Glomerular visceral epithelial cell (primary cell): Measurements from ENCODE around the gene MAGI2.

ENCODE experiments used
- DNase-seq: peaks from one replicate; pipeline ENCODE4 v3.0.0-alpha.2; 2016; ENCODE audit errors: extremely low spot score

Gene MAGI2

GRCh38 chr7:78232806-78233205 is 1220.7 kb downstream of the MAGI2 start:
- DNase-seq: no peak

GRCh38 chr7:78226059-78226719 is 1227.3 kb downstream of the MAGI2 start:
- peak; percentile 7 for DNase-seq

- DNase-seq: no peak
These were observed 1227.9 kb downstream of the MAGI2 start for GRCh38 chr7:78225534-78225933.

- no peak for DNase-seq
These were observed 1228.5 kb downstream of the MAGI2 start for GRCh38 chr7:78224923-78225322.

GRCh38 chr7:78223598-78223997 is 1229.9 kb downstream of the MAGI2 start:
- DNase-seq: no peak

- no peak for DNase-seq
These were observed 1231.3 kb downstream of the MAGI2 start for GRCh38 chr7:78222001-78222751.

GRCh38 chr7:78220754-78221153 is 1232.7 kb downstream of the MAGI2 start:
- DNase-seq: no peak

GRCh38 chr7:78218876-78219275 is 1234.6 kb downstream of the MAGI2 start:
- no peak for DNase-seq

- DNase-seq: peak; percentile 23
These were observed 1235.4 kb downstream of the MAGI2 start for GRCh38 chr7:78218051-78218450.

GRCh38 chr7:78215199-78215598 is 1238.3 kb downstream of the MAGI2 start:
- DNase-seq: no peak

GRCh38 chr7:78213402-78213801 is 1240.1 kb downstream of the MAGI2 start:
- DNase-seq: no peak

GRCh38 chr7:78212476-78213060 is 1240.9 kb downstream of the MAGI2 start:
- no peak for DNase-seq

GRCh38 chr7:78207269-78207668 is 1246.2 kb downstream of the MAGI2 start:
- DNase-seq: no peak

GRCh38 chr7:78206769-78207168 is 1246.7 kb downstream of the MAGI2 start:
- no peak for DNase-seq

- DNase-seq: no peak
These were observed 1250.3 kb downstream of the MAGI2 start for GRCh38 chr7:78203042-78203720.

GRCh38 chr7:78198756-78199155 is 1254.7 kb downstream of the MAGI2 start:
- DNase-seq: no peak

GRCh38 chr7:78197447-78197846 is 1256.0 kb downstream of the MAGI2 start:
- DNase-seq: peak; percentile 41

- DNase-seq: no peak
These were observed 1258.2 kb downstream of the MAGI2 start for GRCh38 chr7:78195281-78195680.

- no peak for DNase-seq
These were observed 1258.9 kb downstream of the MAGI2 start for GRCh38 chr7:78194611-78195010.

GRCh38 chr7:78191475-78192079 is 1261.9 kb downstream of the MAGI2 start:
- no peak for DNase-seq

GRCh38 chr7:78189762-78190161 is 1263.7 kb downstream of the MAGI2 start:
- DNase-seq: no peak

GRCh38 chr7:78185149-78185745 is 1268.2 kb downstream of the MAGI2 start:
- no peak for DNase-seq
